ACC112 (cell line): ENCODE results near the gene ROBO1.
A peak's percentile ranks its signal among the peaks of the same experiment; 100 is the strongest.

Experiments used
- H2AFZ ChIP-seq: fragments of 200-600 bp; sonication (generic); one replicate; pipeline ENCODE4 v1.6.0; 2017; ENCODE audit warnings: antibody characterized with exemption, low read length; ENCODE audit not compliant: unreplicated experiment
- H3K27ac ChIP-seq: fragments of 200-600 bp; sonication (generic); 2 replicates; pipeline ENCODE4 v1.5.1; 2014; ENCODE audit warnings: low read depth, mild to moderate bottlenecking, antibody characterized with exemption, low read length, moderate library complexity
- H3K27me3 ChIP-seq: fragments of 200-600 bp; sonication (generic); 2 replicates; pipeline ENCODE4 v1.6.1; 2014; ENCODE audit warnings: mild to moderate bottlenecking, antibody characterized with exemption, low read length, moderate library complexity, mixed read lengths; ENCODE audit not compliant: insufficient read depth
- H3K36me3 ChIP-seq: fragments of 200-600 bp; sonication (generic); 2 replicates; pipeline ENCODE4 v1.6.1; 2016; ENCODE audit warnings: mild to moderate bottlenecking, antibody characterized with exemption, low read length, moderate library complexity, mixed read lengths; ENCODE audit not compliant: insufficient read depth
- H3K4me1 ChIP-seq: fragments of 200-600 bp; sonication (generic); one replicate; pipeline ENCODE4 v1.6.1; 2016; ENCODE audit warnings: low read length, mixed read lengths; ENCODE audit not compliant: insufficient read depth, unreplicated experiment, control insufficient read depth
- H3K4me3 ChIP-seq: fragments of 200-600 bp; sonication (generic); 2 replicates; pipeline ENCODE4 v1.5.1; 2014; ENCODE audit warnings: mild to moderate bottlenecking, low read depth, low read length
- H3K79me2 ChIP-seq: fragments of 200-600 bp; sonication (generic); one replicate; pipeline ENCODE4 v1.6.0; 2016; ENCODE audit warnings: low read length; ENCODE audit not compliant: control insufficient read depth, unreplicated experiment, insufficient read depth

ROBO1 gene

GRCh38 chr3:78992830-78993229 is 775.0 kb downstream of the ROBO1 start:
- Histone ChIP-seq H3K36me3 (peaks cover 7% of the 10 kb centered on the region), H3K27me3 (no peaks in the 10 kb centered on the region), H3K27ac (no peak overlapping the region), H3K4me1 (peaks cover 23% of the 10 kb centered on the region), H3K4me3 (no peak overlapping the region), H3K79me2 (peaks cover 12% of the 10 kb centered on the region), H2AFZ (no peak overlapping the region)

- Histone ChIP-seq H3K4me3 (no peak overlapping the region), H2AFZ (no peak overlapping the region), H3K4me1 (peaks cover 23% of the 10 kb centered on the region), H3K27ac (no peak overlapping the region), H3K36me3 (peaks cover 7% of the 10 kb centered on the region), H3K27me3 (no peaks in the 10 kb centered on the region), H3K79me2 (peaks cover 12% of the 10 kb centered on the region)
Measured at GRCh38 chr3:78992400-78992799, 775.4 kb downstream of the ROBO1 start.

- Histone ChIP-seq H3K36me3 (peaks cover 7% of the 10 kb centered on the region), H3K27ac (no peak overlapping the region), H2AFZ (no peak overlapping the region), H3K27me3 (no peaks in the 10 kb centered on the region), H3K4me3 (no peak overlapping the region), H3K79me2 (peaks cover 12% of the 10 kb centered on the region), H3K4me1 (peaks cover 23% of the 10 kb centered on the region)
Measured at GRCh38 chr3:78991656-78992055, 776.1 kb downstream of the ROBO1 start.

- Histone ChIP-seq H3K4me1 (peaks cover 21% of the 10 kb centered on the region), H3K27me3 (no peaks in the 10 kb centered on the region), H3K4me3 (no peak overlapping the region), H3K27ac (no peak overlapping the region), H3K79me2 (peaks cover 11% of the 10 kb centered on the region), H2AFZ (no peak overlapping the region), H3K36me3 (peaks cover 7% of the 10 kb centered on the region)
Measured at GRCh38 chr3:78990156-78990555, 777.6 kb downstream of the ROBO1 start.

- Histone ChIP-seq H3K27me3 (no peaks in the 10 kb centered on the region), H3K4me3 (no peak overlapping the region), H3K36me3 (peaks cover 7% of the 10 kb centered on the region), H3K79me2 (peaks cover 5% of the 10 kb centered on the region), H3K27ac (no peak overlapping the region), H3K4me1 (peaks cover 9% of the 10 kb centered on the region), H2AFZ (no peak overlapping the region)
Measured at GRCh38 chr3:78988324-78988723, 779.5 kb downstream of the ROBO1 start.

GRCh38 chr3:78986416-78987101 is 781.2 kb downstream of the ROBO1 start:
- Histone ChIP-seq H3K4me1 (peaks cover 9% of the 10 kb centered on the region), H3K36me3 (no peaks in the 10 kb centered on the region), H2AFZ (no peak overlapping the region), H3K27me3 (no peaks in the 10 kb centered on the region), H3K27ac (no peak overlapping the region), H3K4me3 (no peak overlapping the region), H3K79me2 (peaks cover 6% of the 10 kb centered on the region)

GRCh38 chr3:78985981-78986380 is 781.8 kb downstream of the ROBO1 start:
- Histone ChIP-seq H3K27me3 (no peaks in the 10 kb centered on the region), H3K36me3 (no peaks in the 10 kb centered on the region), H3K4me1 (peaks cover 9% of the 10 kb centered on the region), H3K79me2 (peaks cover 4% of the 10 kb centered on the region), H3K4me3 (no peak overlapping the region), H3K27ac (no peak overlapping the region), H2AFZ (no peak overlapping the region)

GRCh38 chr3:78979028-78979427 is 788.8 kb downstream of the ROBO1 start:
- no peak overlapping the region for H3K27ac ChIP-seq
- no peaks in the 10 kb centered on the region for H3K27me3 ChIP-seq
- no peak overlapping the region for H3K4me3 ChIP-seq
- peaks cover 19% of the 10 kb centered on the region for H3K79me2 ChIP-seq
- H2AFZ ChIP-seq: no peak overlapping the region
- no peaks in the 10 kb centered on the region for H3K36me3 ChIP-seq
- peaks cover 28% of the 10 kb centered on the region for H3K4me1 ChIP-seq

- Histone ChIP-seq H3K36me3 (no peaks in the 10 kb centered on the region), H2AFZ (no peak overlapping the region), H3K27ac (no peak overlapping the region), H3K4me1 (peaks cover 32% of the 10 kb centered on the region), H3K4me3 (no peak overlapping the region), H3K79me2 (peaks cover 20% of the 10 kb centered on the region), H3K27me3 (no peaks in the 10 kb centered on the region)
Measured at GRCh38 chr3:78978037-78978436, 789.8 kb downstream of the ROBO1 start.

GRCh38 chr3:78977073-78977472 is 790.7 kb downstream of the ROBO1 start:
- no peak overlapping the region for H2AFZ ChIP-seq
- no peak overlapping the region for H3K4me3 ChIP-seq
- peaks cover 39% of the 10 kb centered on the region for H3K4me1 ChIP-seq
- H3K79me2 ChIP-seq: peaks cover 19% of the 10 kb centered on the region
- peak overlapping the region; percentile 44 for H3K27ac ChIP-seq
- H3K36me3 ChIP-seq: no peaks in the 10 kb centered on the region
- H3K27me3 ChIP-seq: no peaks in the 10 kb centered on the region

- no peak overlapping the region for H2AFZ ChIP-seq
- H3K4me3 ChIP-seq: no peak overlapping the region
- no peaks in the 10 kb centered on the region for H3K27me3 ChIP-seq
- peak overlapping the region; percentile 44; the same call in 1 of the 2 replicates for H3K27ac ChIP-seq
- H3K36me3 ChIP-seq: no peaks in the 10 kb centered on the region
- H3K4me1 ChIP-seq: peaks cover 39% of the 10 kb centered on the region
- H3K79me2 ChIP-seq: peaks cover 21% of the 10 kb centered on the region
Measured at GRCh38 chr3:78976200-78976599, 791.6 kb downstream of the ROBO1 start.
